NT2/D1 (cell line): ENCODE measurements around the gene CNTN6.

ENCODE experiments used
- DNase-seq: peaks from one replicate; pipeline ENCODE4 v3.0.0-alpha.2; 2011; ENCODE audit warnings: low read depth, low spot score
- H3K27me3 ChIP-seq: 2 replicates; pipeline ENCODE4 v1.6.0; 2011; ENCODE audit warnings: mild to moderate bottlenecking; ENCODE audit not compliant: insufficient read length, insufficient read depth
- H3K36me3 ChIP-seq: 2 replicates; pipeline ENCODE4 v1.6.1; 2011; ENCODE audit warnings: mild to moderate bottlenecking, low read length, mixed read lengths; ENCODE audit not compliant: insufficient read depth, insufficient read length
- H3K4me1 ChIP-seq: 2 replicates; pipeline ENCODE4 v1.5.1; 2011; ENCODE audit not compliant: insufficient read depth, insufficient read length
- H3K4me3 ChIP-seq: 2 replicates; pipeline ENCODE4 v1.5.1; 2011; ENCODE audit warnings: low read depth; ENCODE audit not compliant: insufficient read length
- H3K9ac ChIP-seq: 2 replicates; pipeline ENCODE4 v1.6.0; 2011; ENCODE audit warnings: low read depth; ENCODE audit not compliant: insufficient read length
- H3K9me3 ChIP-seq: 2 replicates; pipeline ENCODE4 v1.5.1; 2011; ENCODE audit warnings: mild to moderate bottlenecking, low read length; ENCODE audit not compliant: insufficient read depth
- SUZ12 ChIP-seq: IDR thresholded peaks from 2 replicates; pipeline ENCODE4 v1.6.1; 2011; ENCODE audit not compliant: insufficient read length, insufficient read depth; ENCODE audit errors: extremely low read depth
- YY1 ChIP-seq: IDR thresholded peaks from 2 replicates; pipeline ENCODE4 v1.6.1; 2011; ENCODE audit not compliant: insufficient read length, insufficient read depth
- ZNF274 ChIP-seq: IDR thresholded peaks from 2 replicates; pipeline ENCODE4 v1.6.1; 2011; ENCODE audit warnings: mild to moderate bottlenecking, low read depth, low read length

CNTN6 gene

DNA sequence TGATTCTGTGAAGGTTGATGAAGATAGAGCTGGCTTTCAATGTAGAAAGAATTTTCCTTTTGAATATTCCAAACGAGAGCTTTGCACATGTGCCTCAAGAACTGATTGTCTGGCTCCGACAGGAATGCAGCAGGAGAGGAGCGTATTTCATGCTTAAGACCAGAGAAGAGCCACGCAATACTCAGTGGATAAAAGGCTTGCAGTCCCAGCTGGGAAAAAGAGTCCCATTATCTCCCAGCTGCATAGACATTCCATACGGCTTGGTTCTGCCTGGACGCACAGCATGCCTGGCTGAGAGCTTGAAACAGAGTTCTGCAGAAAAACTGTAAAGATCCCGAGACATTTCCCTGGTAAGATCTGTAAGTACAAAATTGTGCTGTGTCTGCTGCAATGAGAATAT is at the start of gene CNTN6:
CNTN6 (plus strand) TSS at position 254 of the 400 bp plus-strand sequence. CDS start 54,985 bp downstream, outside the sequence.
- Histone ChIP-seq H3K4me3 (no peak within 1 kb of the TSS), H3K4me1 (no peaks in the 10 kb centered on the region), H3K9ac (no peak within 1 kb of the TSS), H3K27me3 (no peaks in the 10 kb centered on the region), H3K36me3 (no peaks in the 10 kb centered on the region), H3K9me3 (no peaks in the 10 kb centered on the region)
- TF ChIP-seq SUZ12 (no peak), YY1 (no peak)
- DNase-seq = peak; percentile 5

DNA sequence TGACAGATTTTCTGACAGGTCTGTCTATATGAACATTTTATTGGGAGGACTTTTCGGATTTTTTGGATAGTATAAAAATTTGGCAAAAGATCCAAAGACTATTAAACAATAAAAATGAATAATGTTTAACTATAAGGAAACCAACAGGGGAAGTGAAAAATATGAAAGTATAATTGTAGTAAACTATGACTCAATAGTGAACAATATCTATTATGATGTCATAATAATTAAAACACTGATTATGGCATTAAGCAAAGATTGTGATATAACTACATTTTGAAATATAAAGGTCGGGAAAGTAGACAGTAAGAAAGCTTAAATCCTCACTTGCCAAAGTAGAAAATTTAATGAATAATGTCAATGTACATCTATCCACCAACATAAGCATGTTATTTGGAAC is 44.3 kb upstream of the CNTN6 start:
- Histone ChIP-seq H3K9ac (no peak overlapping the region), H3K27me3 (no peaks in the 10 kb centered on the region), H3K4me1 (no peaks in the 10 kb centered on the region), H3K9me3 (peaks cover 4% of the 10 kb centered on the region; the same call in 1 of the 2 replicates), H3K4me3 (no peak overlapping the region), H3K36me3 (no peaks in the 10 kb centered on the region)
- no peak for DNase-seq
- TF ChIP-seq SUZ12 = no peak
- no peak for TF ChIP-seq YY1
- no peak for TF ChIP-seq ZNF274

- TF ChIP-seq ZNF274 (no peak), YY1 (no peak), SUZ12 (no peak)
- Histone ChIP-seq H3K27me3 (no peaks in the 10 kb centered on the region), H3K4me1 (no peaks in the 10 kb centered on the region), H3K4me3 (no peak overlapping the region), H3K9ac (no peak overlapping the region), H3K36me3 (no peaks in the 10 kb centered on the region), H3K9me3 (no peaks in the 10 kb centered on the region)
- DNase-seq = no peak
Observed at GRCh38 chr3:1055870-1056269, 37.0 kb upstream of the CNTN6 start.

DNA sequence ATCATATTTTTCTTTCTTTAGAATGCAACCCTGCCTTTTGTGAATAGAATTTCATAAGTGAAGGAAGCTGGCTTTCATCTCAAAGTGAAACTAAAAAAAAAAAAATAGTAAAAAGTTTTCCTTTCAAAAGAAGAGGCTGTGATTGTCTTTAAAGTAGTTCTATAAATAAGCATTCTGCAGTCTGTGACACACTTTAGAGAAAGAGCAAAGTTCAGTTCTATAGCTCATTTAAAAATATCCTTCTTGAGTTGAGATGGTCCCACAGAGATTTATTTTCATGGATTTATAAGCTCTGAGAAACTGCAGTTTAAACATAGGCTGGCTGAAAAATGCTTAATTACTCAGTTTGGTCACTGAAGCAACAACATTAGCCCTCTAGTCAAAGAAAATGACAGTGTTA is 36.1 kb upstream of the CNTN6 start:
- no peaks in the 10 kb centered on the region for H3K4me1 ChIP-seq
- no peak overlapping the region for H3K9ac ChIP-seq
- no peak overlapping the region for H3K4me3 ChIP-seq
- no peak for DNase-seq
- TF ChIP-seq YY1 (no peak), SUZ12 (no peak), ZNF274 (no peak)
- no peaks in the 10 kb centered on the region for H3K36me3 ChIP-seq
- H3K9me3 ChIP-seq = no peaks in the 10 kb centered on the region
- no peaks in the 10 kb centered on the region for H3K27me3 ChIP-seq

DNA sequence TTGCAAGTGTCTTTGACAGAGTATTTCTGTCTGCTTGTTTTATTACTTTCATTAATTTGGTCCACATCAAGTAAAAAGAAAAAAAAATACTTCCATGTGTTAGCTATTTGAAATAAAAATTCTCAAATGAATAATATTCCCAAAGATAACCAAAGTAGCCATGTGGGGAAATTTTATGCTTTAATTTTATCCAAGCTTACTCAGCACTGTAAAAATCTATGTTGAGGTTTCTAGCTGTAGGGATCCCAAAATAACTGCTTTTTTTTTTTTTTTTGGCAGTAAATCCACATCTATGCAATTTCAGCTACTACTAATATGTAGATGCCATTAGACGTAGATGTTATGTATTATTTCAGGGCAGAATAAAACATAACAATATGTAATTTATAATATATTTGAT is 35.4 kb upstream of the CNTN6 start:
- no peak overlapping the region for H3K9ac ChIP-seq
- no peaks in the 10 kb centered on the region for H3K9me3 ChIP-seq
- no peaks in the 10 kb centered on the region for H3K4me1 ChIP-seq
- TF ChIP-seq SUZ12 (no peak), YY1 (no peak), ZNF274 (no peak)
- no peaks in the 10 kb centered on the region for H3K27me3 ChIP-seq
- H3K36me3 ChIP-seq = no peaks in the 10 kb centered on the region
- DNase-seq = no peak
- no peak overlapping the region for H3K4me3 ChIP-seq

DNA sequence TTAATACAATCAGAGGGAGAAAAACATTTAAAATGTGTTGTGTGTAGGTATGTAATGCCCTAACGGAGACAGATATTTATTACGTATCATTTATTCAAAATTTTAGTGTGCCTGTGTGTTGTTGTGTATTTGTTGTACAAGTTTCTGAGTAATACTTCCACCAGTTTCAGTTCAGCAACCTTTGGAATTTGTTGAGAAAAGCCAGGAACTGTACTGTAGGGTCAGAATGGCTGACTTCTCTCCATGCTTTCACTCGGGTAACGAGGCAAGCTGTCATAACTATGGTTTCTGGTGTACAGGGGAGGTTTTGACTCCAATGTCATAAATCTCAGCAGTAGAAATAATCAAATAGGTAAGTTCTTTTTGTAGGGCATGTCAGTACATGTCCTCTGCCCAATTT is 23.8 kb upstream of the CNTN6 start:
- no peaks in the 10 kb centered on the region for H3K27me3 ChIP-seq
- TF ChIP-seq ZNF274 (no peak), SUZ12 (no peak), YY1 (no peak)

DNA sequence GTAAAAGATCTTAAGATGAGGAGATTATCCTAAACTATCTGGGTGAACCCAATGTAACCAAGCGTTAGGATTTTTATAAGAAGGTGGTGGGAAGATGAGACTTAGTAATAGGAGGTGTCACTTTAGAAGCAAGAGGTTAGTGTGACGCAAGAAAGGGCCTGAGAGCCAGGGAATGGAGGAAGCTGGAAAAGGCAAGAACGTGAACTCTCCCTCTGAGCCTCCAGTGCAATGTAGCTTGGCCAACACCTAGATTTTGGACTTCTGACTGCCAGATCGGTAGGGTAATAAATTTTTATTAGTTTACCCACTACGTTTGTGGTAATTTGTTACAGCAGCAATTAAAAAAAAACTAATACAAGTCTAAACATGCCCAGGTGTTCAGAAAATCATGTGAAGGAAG is 20.8 kb upstream of the CNTN6 start:
- no peak for TF ChIP-seq YY1
- no peak for TF ChIP-seq ZNF274
- no peak for TF ChIP-seq SUZ12
- Histone ChIP-seq H3K4me1 (no peaks in the 10 kb centered on the region), H3K27me3 (no peaks in the 10 kb centered on the region)

More for the DNA sequence above, 23.8 kb upstream of the CNTN6 start:
- Histone ChIP-seq H3K9ac (no peak overlapping the region), H3K4me1 (no peaks in the 10 kb centered on the region), H3K9me3 (no peaks in the 10 kb centered on the region), H3K36me3 (no peaks in the 10 kb centered on the region), H3K4me3 (no peak overlapping the region)
- no peak for DNase-seq

GRCh38 chr3:1079662-1080061 is 13.2 kb upstream of the CNTN6 start:
- no peak overlapping the region for H3K4me3 ChIP-seq
- H3K4me1 ChIP-seq = no peaks in the 10 kb centered on the region
- no peak overlapping the region for H3K9ac ChIP-seq
- no peaks in the 10 kb centered on the region for H3K36me3 ChIP-seq
- no peaks in the 10 kb centered on the region for H3K27me3 ChIP-seq
- DNase-seq = no peak
- H3K9me3 ChIP-seq = no peaks in the 10 kb centered on the region
- TF ChIP-seq ZNF274 (no peak), SUZ12 (no peak), YY1 (no peak)

More for the DNA sequence above, 20.8 kb upstream of the CNTN6 start:
- no peak for DNase-seq
- H3K9me3 ChIP-seq = no peaks in the 10 kb centered on the region
- no peak overlapping the region for H3K4me3 ChIP-seq
- no peaks in the 10 kb centered on the region for H3K36me3 ChIP-seq
- H3K9ac ChIP-seq = no peak overlapping the region
